PC-3 (cell line): ENCODE results near the gene DBF4B. TPM values are rescaled to one million over a fixed set of nuclear protein-coding genes. Genes with fewer than 3 reads are reported as not detected.
"Not testable (repeated sequence)": the region's sequence is repeated elsewhere in the genome, so short reads cannot be mapped to it uniquely, and the experiment has no call there.

Experiments used
- ATAC-seq: fragments of 200-7000 bp; cut with Tn5 transposase; 2 replicates; pipeline ENCODE4 v1.9.1; 2020; ENCODE audit warnings: mild to moderate bottlenecking, moderate library complexity
- BruUV-seq: library from RNA; stranded (reverse); fragments of 400-500 nt; replicated peaks from 2 replicates; lab custom pipeline; 2021; lab: Mats Ljungman, UMichigan
- CTCF ChIA-PET: fragments of 300-600 bp; sonication (Branson Sonifier 250); formaldehyde crosslinking; loops from one replicate; lab custom pipeline; 2022; ENCODE audit warnings: antibody characterized with exemption; lab: Charles Lee
- POLR2A ChIA-PET: fragments of 300-600 bp; sonication (Branson Sonifier 250); formaldehyde crosslinking; loops from one replicate; lab custom pipeline; 2022; ENCODE audit warnings: antibody characterized with exemption; ENCODE audit not compliant: unreplicated experiment; lab: Charles Lee
- DNase-seq: peaks from one replicate; pipeline ENCODE4 v3.0.0-alpha.2; 2015
- H2AFZ ChIP-seq: fragments of 300-600 bp; sonication (generic); 2 replicates; pipeline ENCODE4 v1.6.0; 2016; ENCODE audit warnings: antibody characterized with exemption, low read length
- H3F3A ChIP-seq: fragments of 300-600 bp; sonication (generic); one replicate; pipeline ENCODE4 v1.6.0; 2017; ENCODE audit warnings: antibody characterized with exemption, low read length, control low read depth, mild to moderate bottlenecking; ENCODE audit not compliant: unreplicated experiment
- H3K27ac ChIP-seq: fragments of 300-600 bp; sonication (generic); 2 replicates; pipeline ENCODE4 v1.5.1; 2016; ENCODE audit warnings: mild to moderate bottlenecking, low read length
- H3K27me3 ChIP-seq: fragments of 300-600 bp; sonication (generic); 2 replicates; pipeline ENCODE4 v1.6.1; 2016; ENCODE audit warnings: low read length, mixed read lengths
- H3K36me3 ChIP-seq: fragments of 300-600 bp; sonication (generic); 2 replicates; pipeline ENCODE4 v1.6.1; 2016; ENCODE audit warnings: low read depth, mixed run types, low read length, mixed read lengths
- H3K4me1 ChIP-seq: fragments of 300-600 bp; sonication (generic); 2 replicates; pipeline ENCODE4 v1.5.1; 2016; ENCODE audit warnings: low read length; ENCODE audit not compliant: insufficient read depth
- H3K4me2 ChIP-seq: fragments of 300-600 bp; sonication (generic); 2 replicates; pipeline ENCODE4 v1.6.0; 2016; ENCODE audit warnings: low read length
- H3K4me3 ChIP-seq: fragments of 300-600 bp; sonication (generic); 2 replicates; pipeline ENCODE4 v1.5.1; 2016; ENCODE audit warnings: mild to moderate bottlenecking, low read length, mixed read lengths
- H3K79me2 ChIP-seq: fragments of 300-600 bp; sonication (generic); 2 replicates; pipeline ENCODE4 v1.6.1; 2017; ENCODE audit warnings: low read length, mixed read lengths
- H3K9ac ChIP-seq: fragments of 300-600 bp; sonication (generic); 2 replicates; pipeline ENCODE4 v1.6.0; 2016; ENCODE audit warnings: mild to moderate bottlenecking, low read length
- H3K9me2 ChIP-seq: fragments of 300-600 bp; sonication (generic); replicated peaks from 2 replicates; pipeline ENCODE4 v1.6.1; 2016; ENCODE audit warnings: mixed run types, low read length, mixed read lengths
- H3K9me3 ChIP-seq: fragments of 300-600 bp; sonication (generic); 2 replicates; pipeline ENCODE4 v1.6.1; 2016; ENCODE audit warnings: low read length, mixed read lengths
- H4K20me1 ChIP-seq: fragments of 300-600 bp; sonication (generic); 2 replicates; pipeline ENCODE4 v1.6.1; 2016; ENCODE audit warnings: low read length, mixed read lengths
- EZH2 ChIP-seq: fragments of 300-600 bp; sonication (generic); IDR thresholded peaks from one replicate; pipeline ENCODE4 v1.6.1; 2017; ENCODE audit warnings: antibody characterized with exemption, mild to moderate bottlenecking, low read length; ENCODE audit not compliant: unreplicated experiment
- EZH2phosphoT487 ChIP-seq: fragments of 300-600 bp; sonication (generic); IDR thresholded peaks from 2 replicates; pipeline ENCODE4 v1.6.1; 2018; ENCODE audit warnings: mild to moderate bottlenecking, antibody characterized with exemption, low read length, borderline replicate concordance
- intact Hi-C: fragments of 100-400 bp; cut with micrococcal nuclease; formaldehyde crosslinking; loops from 2 replicates; pipeline ENCODE4 v1.9.0; 2023
- total RNA-seq: library from RNA; depleted of rRNA; stranded (reverse); fragments of >200 nt; gene quantifications from 2 replicates; pipeline ENCODE4 v1.2.3, GENCODE V29; 2014
- TF ChIP-seq, protein P1 (sequence below): fragments of 300-600 bp; sonication (generic); conservative IDR thresholded peaks from 2 replicates; pipeline ENCODE4 v1.5.1; 2017; ENCODE audit warnings: antibody characterized with exemption, low read depth, mild to moderate bottlenecking, low read length

Gene DBF4B
- total RNA-seq, 1 experiment from 2014 or later, result 17.9 TPM

DNA sequence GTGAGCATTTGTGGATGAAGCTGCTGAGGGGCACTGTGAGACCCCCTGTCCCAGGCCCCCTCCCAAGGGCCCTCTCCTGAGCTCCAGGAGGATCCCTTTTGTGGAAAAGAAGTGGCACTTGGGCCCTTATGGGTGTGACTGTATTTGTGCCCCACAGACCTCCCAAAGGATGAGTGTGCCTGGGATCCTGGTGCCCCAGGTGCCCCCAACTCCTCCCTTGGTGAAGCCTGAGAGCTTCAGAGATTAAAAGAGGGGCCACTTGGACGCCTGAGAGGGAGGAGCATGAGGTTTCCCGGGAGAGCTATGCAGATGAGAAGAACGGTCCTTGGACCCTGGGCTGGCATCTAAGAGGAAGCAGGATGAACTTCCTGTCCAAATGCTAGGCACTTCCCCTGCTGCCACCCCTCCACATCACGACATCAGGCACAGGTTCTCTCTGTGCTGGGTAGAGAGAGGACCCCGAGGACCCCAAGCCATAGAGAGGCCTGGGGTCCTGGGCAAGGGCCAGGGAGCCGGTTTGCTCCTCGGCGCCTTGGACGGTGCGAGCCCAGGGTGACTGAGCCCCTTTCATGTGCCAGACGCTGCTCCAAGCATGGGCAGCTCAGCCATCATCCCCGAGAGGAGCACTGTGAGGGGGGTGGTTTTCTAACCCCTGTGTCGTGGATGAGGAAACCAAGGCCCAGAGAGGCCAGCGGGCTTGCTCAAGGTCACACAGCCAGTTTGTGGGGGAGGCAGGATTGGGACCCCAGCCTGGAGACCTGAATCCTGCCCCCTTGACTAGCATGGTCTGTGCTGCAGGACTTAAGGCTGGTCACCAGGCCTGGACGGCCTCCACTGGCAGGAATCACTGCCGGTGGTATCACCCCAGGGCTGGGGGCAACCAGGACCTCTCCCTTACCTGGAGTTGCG is 44.7 kb downstream of the DBF4B start:
- Histone ChIP-seq H3K4me2 (no peak overlapping the region), H3K4me1 (no peaks in the 10 kb centered on the region), H3K27ac (no peak overlapping the region), H3K27me3 (no peaks in the 10 kb centered on the region), H3F3A (no peaks in the 10 kb centered on the region), H3K79me2 (no peaks in the 10 kb centered on the region), H3K4me3 (no peak overlapping the region), H3K9me2 (no peaks in the 10 kb centered on the region), H2AFZ (no peak overlapping the region), H3K36me3 (peaks cover 10% of the 10 kb centered on the region; the same call in 1 of the 2 replicates), H3K9ac (no peak overlapping the region), H3K9me3 (no peaks in the 10 kb centered on the region), H4K20me1 (no peaks in the 10 kb centered on the region)
- TF ChIP-seq EZH2phosphoT487, result no peak
- no peak for TF ChIP-seq EZH2
- TF ChIP-seq, protein P1, sequence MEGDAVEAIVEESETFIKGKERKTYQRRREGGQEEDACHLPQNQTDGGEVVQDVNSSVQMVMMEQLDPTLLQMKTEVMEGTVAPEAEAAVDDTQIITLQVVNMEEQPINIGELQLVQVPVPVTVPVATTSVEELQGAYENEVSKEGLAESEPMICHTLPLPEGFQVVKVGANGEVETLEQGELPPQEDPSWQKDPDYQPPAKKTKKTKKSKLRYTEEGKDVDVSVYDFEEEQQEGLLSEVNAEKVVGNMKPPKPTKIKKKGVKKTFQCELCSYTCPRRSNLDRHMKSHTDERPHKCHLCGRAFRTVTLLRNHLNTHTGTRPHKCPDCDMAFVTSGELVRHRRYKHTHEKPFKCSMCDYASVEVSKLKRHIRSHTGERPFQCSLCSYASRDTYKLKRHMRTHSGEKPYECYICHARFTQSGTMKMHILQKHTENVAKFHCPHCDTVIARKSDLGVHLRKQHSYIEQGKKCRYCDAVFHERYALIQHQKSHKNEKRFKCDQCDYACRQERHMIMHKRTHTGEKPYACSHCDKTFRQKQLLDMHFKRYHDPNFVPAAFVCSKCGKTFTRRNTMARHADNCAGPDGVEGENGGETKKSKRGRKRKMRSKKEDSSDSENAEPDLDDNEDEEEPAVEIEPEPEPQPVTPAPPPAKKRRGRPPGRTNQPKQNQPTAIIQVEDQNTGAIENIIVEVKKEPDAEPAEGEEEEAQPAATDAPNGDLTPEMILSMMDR, result no peak
- ATAC-seq, result no peak
- intact Hi-C loops, result no loop called here
- ChIA-PET POLR2A (no interaction called here), CTCF (no interaction called here)
- BruUV-seq, result no TSS peak
- no peak for DNase-seq

GRCh38 chr17:44754276-44754675 is 45.8 kb downstream of the DBF4B start:
- Histone ChIP-seq H3K9me2 (no peaks in the 10 kb centered on the region), H3K4me1 (peaks cover under 1% of the 10 kb centered on the region; the same call in 1 of the 2 replicates), H3K27ac (no peak overlapping the region), H2AFZ (no peak overlapping the region), H3K79me2 (no peaks in the 10 kb centered on the region), H3F3A (no peaks in the 10 kb centered on the region), H3K27me3 (0 out of 2 replicates have a peak, but pooled peaks cover 2% of the 10 kb centered on the region), H3K9me3 (no peaks in the 10 kb centered on the region), H3K36me3 (peaks cover 6% of the 10 kb centered on the region; the same call in 1 of the 2 replicates), H4K20me1 (no peaks in the 10 kb centered on the region), H3K9ac (no peak overlapping the region), H3K4me3 (no peak overlapping the region), H3K4me2 (no peak overlapping the region)
- POLR2A ChIA-PET, result no interaction called here
- TF ChIP-seq EZH2phosphoT487 (no peak), EZH2 (no peak)
- TF ChIP-seq, protein P1, result no peak
- intact Hi-C loops, result no loop called here
- no TSS peak for BruUV-seq
- no peak for ATAC-seq
- CTCF ChIA-PET, result no interaction called here
- no peak for DNase-seq

GRCh38 chr17:44755180-44755579 is 46.7 kb downstream of the DBF4B start:
- POLR2A ChIA-PET, DNase-seq, H2AFZ ChIP-seq, H3F3A ChIP-seq, BruUV-seq, H3K79me2 ChIP-seq, H3K36me3 ChIP-seq, H3K9ac ChIP-seq, H3K9me3 ChIP-seq, H3K27me3 ChIP-seq, H3K4me1 ChIP-seq, intact Hi-C loops, CTCF ChIA-PET, H3K4me3 ChIP-seq, H3K27ac ChIP-seq, H3K4me2 ChIP-seq, H3K9me2 ChIP-seq, H4K20me1 ChIP-seq, ATAC-seq: not testable (repeated sequence)
